Dedifferentiated amniotic fluid mesenchymal stem cell (primary cell): ENCODE measurements around the gene FAM219A.
A peak's percentile ranks its signal among the peaks of the same experiment; 100 is the strongest.

Source experiments
- DNase-seq: peaks from one replicate; pipeline ENCODE4 v3.0.0-alpha.2; 2016; ENCODE audit errors: extremely low spot score

Gene FAM219A, protein sequence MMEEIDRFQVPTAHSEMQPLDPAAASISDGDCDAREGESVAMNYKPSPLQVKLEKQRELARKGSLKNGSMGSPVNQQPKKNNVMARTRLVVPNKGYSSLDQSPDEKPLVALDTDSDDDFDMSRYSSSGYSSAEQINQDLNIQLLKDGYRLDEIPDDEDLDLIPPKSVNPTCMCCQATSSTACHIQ

GRCh38 chr9:34458013-34458958, at the start of gene FAM219A, which contains the start of gene DNAI1:
Gene FAM219A, minus strand, starts transcription at chr9:34458570. Its CDS starts 307 bp downstream, at chr9:34458263.
Gene DNAI1, plus strand, starts transcription at chr9:34458805. Its CDS starts 201 bp downstream, at chr9:34459006.
- DNase-seq = peak; percentile 98

DNA sequence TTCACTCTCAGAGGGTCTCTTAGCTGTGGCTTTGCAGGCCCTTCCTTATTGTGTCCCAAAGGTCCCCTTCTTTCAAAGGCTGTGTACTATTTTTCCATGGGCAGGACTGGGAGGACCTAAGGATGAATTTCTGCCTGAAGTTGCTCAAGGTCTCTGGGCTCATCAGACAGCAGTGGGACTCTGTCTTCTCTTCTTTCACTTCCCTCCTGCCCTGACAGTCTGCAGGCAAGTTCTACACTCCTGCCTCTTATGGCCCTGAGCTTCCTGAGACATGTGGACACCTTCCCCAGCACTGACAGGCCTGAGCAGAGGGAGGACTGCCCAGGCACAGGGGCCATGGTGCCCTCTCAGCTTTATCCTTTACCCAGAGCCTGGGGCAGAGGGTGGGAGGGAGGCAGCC, 49.6 kb upstream of the FAM219A start:
- no peak for DNase-seq

DNA sequence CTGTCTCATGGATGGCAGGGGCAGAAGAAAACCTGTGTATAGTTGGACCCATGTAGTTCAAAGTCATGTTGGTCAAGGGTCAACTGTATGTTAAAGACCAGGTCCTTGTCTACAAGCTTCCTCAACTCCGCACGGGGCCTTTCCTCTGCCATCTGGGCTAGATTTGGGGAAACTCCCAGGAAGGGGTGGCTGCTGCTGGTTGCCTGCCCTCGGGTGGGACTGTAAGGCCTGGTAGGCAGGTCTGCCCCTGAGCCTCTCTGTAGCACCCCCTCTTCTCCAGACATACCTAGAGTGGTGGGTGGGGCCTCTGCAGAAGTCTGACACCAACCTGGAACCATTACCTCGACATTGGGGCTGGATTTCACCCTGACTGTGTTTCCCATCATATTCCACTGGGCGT, 49.2 kb upstream of the FAM219A start:
- DNase-seq = no peak

DNA sequence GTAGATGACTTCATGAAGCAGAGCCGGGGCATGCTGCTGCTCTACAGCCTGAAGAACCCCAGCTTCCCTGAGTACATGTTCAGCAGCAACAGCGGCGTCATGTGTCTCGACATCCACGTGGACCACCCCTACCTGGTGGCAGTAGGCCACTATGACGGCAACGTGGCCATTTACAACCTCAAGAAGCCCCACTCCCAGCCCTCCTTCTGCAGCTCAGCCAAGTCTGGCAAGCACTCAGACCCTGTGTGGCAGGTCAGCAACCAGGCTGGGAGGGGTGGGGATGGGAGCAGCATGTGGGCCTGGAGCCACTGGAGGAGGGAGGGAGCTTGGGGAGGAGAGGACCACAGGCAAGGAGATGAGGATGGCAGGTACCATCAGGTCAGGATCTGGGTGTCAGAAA, 48.3 kb upstream of the FAM219A start:
- DNase-seq = no peak

DNA sequence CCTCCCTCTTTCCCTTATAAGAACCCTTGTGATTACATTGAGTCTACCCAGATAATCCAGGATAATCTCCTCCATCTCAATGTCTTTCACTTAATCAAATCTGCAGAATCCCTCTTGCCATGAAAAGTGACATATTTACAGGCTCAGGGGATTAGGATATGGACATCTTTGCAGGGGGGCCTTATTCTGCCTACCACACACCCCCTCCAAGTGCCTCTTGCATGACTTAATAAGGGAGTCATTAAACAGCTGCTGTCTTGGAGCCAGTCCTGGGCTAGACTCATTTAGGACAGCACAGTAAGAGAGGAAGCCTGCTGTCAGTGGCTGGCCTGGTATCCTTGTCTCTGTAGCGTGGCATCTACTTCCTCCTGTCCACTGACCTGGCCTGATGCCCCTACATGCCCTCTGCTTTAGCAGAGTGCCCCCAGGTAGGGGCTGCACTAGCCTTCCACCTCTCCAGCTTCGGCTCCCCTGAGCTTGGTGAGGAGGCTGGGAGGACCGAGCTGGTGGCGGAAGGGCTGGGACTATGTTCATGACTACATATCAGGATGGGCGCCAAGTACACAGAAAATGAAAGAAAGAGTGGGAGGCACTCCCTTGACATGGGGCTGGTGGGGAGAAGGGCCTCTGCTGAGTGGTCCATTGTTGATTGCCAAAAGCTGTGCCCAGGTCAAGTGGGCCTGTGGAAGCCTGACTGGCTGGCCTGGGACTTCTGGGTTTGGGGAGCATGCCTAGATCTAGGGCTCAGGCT, 47.2 kb upstream of the FAM219A start:
- no peak for DNase-seq

GRCh38 chr9:34503406-34503805, 45.0 kb upstream of the FAM219A start:
- no peak for DNase-seq

DNA sequence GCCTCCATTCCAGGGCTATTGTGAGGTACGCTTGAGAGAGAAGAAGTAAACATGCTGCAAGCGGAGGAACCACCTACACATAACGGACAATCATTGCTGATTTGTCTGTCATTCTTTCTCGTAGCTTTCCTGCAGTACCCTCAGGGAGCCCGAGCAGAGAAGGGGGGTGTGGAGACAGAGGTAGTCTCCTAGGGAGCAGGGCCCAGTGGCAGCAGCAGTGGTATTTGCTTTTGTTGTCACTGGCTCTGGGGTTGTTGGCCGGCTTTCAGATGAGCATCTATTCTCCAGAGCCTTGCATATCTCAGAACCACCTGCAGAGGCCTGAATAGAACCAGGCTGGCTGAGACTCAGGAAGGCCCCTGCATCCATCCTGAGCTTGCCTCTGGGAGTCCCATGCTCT, 44.5 kb upstream of the FAM219A start:
- DNase-seq = no peak

DNA sequence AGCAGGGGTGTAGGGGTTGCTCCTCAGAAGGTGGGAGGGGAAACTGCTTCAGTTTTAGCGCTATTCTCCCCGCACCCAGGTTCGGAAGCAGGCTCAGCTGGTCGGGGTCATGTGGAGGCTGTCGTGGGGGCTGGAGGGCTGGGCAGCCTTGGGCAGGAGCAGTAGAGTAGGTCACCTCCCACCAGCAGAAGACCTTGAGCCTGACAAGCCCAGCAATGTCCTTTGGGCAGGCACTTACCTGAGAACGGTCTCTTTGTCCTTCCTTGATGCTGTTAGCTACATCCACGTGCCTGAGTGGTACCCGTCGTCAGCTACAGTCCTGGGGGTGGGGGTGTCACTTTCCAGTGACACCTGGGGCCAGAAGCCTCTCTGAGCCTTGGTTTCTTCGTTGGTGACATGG, 44.1 kb upstream of the FAM219A start:
- DNase-seq = no peak

DNA sequence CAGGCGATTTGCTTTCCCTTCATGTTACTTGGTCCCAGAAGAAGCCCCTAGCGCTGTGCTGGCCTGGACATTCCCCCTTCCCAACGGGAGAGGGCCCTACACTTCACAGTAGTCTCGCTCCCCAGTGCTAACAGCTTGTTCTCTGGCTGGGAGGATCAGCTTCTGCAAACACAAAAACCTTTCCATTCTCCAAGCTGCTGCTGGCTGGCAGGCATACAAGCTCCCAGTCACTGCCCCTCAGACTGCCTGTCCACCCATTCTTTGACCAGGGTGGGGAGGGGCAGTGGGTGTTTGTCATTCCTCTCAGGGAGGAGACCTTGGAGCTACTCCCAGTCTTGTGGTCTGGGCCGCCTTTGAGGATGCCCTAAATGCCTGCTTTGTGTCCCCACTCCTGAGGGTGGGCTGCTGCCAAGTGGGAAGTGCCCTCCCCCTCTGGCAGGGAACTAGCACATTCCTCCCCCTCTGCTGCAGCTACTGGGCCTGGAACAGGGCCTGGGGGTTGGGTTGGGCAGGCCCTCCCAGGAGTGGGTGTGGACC, 43.6 kb upstream of the FAM219A start:
- DNase-seq = peak; percentile 69

DNA sequence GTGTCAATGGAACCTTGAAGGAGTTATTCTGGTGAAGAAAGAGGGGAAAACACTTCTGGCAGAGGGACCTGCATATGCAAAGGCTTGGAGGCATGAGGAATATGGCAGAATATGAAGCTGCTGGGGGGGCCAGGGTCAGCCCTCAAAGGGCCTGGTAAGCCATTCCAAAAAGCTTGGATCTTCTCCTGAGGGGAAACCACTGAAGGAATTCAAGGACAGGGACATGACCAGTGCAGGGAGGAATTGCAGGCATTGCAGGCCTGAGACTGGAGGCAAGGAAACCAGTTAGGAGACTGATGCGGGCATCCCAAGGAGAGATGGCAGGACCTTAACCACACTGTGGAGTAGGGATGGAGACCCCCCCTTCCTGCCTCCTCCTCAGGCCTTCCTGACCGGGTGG, 43.0 kb upstream of the FAM219A start:
- DNase-seq = no peak

DNA sequence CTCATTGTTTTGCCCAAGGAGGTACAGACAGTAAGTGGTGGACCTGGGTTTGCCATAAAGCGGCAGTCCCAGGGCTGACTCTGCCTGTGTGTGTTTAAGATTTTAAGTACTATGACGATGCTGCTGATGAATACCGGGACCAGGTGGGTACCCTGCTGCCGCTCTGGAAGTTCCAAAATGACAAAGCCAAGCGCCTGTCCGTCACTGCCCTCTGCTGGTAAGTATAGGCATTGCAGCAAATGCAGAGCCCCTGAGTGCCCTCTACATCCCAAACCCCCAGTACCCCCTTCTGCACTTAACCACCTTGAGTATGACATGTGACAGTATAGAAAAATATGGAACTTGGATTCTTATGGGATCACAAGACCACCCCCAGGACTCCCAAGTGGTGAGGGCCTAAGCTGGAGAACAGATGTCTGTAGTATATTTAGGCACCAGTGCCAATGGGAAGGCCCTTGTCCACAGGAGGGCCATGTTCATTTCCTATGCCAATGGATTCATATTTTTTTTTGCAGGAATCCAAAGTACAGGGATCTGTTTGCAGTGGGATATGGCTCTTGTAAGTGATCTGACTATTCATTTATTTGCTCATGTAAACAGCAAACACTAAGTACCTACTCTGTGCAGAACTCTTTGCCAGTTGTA, 42.4 kb upstream of the FAM219A start:
- peak; percentile 18 for DNase-seq

DNA sequence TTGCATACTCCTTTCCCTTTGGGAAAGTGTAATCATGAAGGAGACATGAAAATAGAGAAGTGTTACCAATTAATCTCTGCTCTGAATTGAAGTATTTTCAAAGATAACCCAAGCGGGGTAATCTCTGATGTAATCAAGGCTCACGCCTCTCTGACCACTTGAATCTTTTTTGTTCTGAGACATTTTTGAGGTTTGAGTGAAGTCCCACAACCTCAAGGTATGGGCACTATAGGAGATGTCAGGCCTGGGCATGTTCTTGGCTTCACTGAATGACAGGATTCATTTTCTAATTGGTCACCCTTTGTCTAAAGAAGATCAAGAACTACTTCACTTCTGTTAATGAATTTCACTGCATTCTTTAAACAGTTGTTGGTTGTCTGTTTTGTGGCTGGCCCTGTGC, 40.7 kb upstream of the FAM219A start:
- no peak for DNase-seq

GRCh38 chr9:34498553-34498952, 40.2 kb upstream of the FAM219A start:
- no peak for DNase-seq

- no peak for DNase-seq
Measured at GRCh38 chr9:34496149-34496712, 37.9 kb upstream of the FAM219A start.

DNA sequence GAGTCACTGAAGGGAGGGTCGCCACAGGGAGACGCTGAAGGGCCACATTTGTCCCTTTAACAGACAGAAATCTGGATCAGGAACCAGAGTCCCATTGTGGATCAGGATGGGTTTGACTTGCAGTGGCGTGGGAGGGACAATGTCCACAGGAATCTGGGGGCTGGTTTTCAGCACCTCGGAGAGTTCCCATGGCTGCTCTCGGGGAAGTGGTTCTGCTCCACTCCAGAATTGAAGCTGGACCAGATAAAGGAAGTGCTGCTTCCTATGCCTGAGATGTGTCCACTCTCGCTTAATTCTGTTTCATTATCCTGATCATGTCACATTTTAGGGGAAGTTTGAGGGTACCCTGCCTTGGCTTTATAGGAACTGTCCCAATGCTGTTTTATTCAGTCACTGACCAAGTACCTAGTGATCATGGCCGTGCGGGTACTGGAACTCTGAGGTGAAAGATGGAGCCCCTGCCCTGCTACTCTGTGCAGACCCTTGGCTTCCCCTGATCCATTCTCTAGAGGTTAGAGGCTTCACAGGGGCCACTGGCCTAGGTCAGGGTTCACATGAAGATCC, 35.7 kb upstream of the FAM219A start:
- DNase-seq = no peak

DNA sequence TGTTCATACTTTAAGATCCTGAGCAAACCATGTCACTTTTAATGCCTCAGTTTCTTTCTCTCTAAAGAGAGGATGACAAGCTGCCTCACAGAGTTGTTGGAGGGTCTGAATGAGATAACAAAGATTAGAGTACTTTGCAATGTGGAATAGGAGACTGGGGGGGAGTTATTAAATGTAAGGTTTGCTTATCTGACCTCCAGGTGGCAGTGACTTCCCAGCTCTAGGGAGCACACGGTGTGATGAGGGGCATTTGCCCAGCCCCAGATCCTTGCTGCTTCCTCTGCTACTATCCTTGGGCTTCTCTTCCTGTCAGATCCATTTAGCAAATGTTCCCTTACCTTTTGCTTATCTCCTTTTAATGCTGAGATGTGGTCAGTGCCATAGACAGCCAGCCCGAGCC, 33.7 kb upstream of the FAM219A start:
- DNase-seq = no peak

- DNase-seq = no peak
Measured at GRCh38 chr9:34491596-34491995, 33.2 kb upstream of the FAM219A start.

- DNase-seq = no peak
Measured at GRCh38 chr9:34490760-34491159, 32.4 kb upstream of the FAM219A start.

- DNase-seq = no peak
Measured at GRCh38 chr9:34490360-34490759, 32.0 kb upstream of the FAM219A start.

- no peak for DNase-seq
Measured at GRCh38 chr9:34486572-34486971, 28.2 kb upstream of the FAM219A start.

GRCh38 chr9:34485822-34486221, 27.5 kb upstream of the FAM219A start:
- DNase-seq = no peak
